ENCODE measurements around the gene ROBO3. TPM values are rescaled to one million over a fixed set of nuclear protein-coding genes. Genes with fewer than 3 reads are reported as not detected.
A peak's percentile ranks its signal among the peaks of the same experiment; 100 is the strongest.

The ROBO3 gene
- total RNA-seq, 1 experiment from 2014 or later: 8.5 TPM

- Histone ChIP-seq H3K4me1 (replicated peaks) (peaks cover 11% of the 10 kb centered on the region; the same call in 1 of the 2 replicates), H3K36me3 (no peaks in the 10 kb centered on the region), H3K27me3 (replicated peaks) (no peaks in the 10 kb centered on the region), H3K4me3 (no peak overlapping the region), H3K27ac (no peak overlapping the region), H3K9me3 (replicated peaks) (no peaks in the 10 kb centered on the region)
- no peak for DNase-seq (ENCODE audit: low read depth in 1 of 2, low spot score in 2 of 2)
Observed at GRCh38 chr11:124874571-124875255, 9.5 kb downstream of the ROBO3 start.

DNA sequence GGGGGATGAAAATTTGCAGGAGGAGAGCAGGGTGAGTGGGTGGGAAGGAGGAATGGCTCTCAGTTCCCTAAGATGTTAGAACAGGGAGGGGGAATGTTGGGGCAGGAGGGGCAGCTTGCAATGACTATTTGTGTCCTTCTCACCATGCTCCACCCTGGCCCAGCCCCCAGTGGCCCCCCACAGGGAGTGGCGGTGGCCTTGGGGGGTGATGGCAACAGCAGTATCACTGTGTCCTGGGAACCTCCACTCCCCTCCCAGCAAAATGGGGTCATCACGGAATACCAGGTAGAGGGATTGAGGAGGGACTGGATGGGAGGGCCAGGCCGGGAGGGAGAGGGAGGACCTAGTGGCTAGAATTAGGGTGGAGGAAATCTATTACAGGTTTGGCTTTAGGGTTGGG, 10.2 kb downstream of the ROBO3 start:
- peak overlapping the region; percentile 47 for H3K4me3 ChIP-seq
- H3K9me3 ChIP-seq (replicated peaks): no peaks in the 10 kb centered on the region
- no peaks in the 10 kb centered on the region for H3K36me3 ChIP-seq
- H3K27ac ChIP-seq: no peak overlapping the region
- no peak for DNase-seq (ENCODE audit: low read depth in 1 of 2, low spot score in 2 of 2)
- peaks cover 11% of the 10 kb centered on the region; the same call in 1 of the 2 replicates for H3K4me1 ChIP-seq (replicated peaks)
- H3K27me3 ChIP-seq (replicated peaks): no peaks in the 10 kb centered on the region

- Histone ChIP-seq H3K4me3 (peak overlapping the region; percentile 47), H3K27me3 (replicated peaks) (no peaks in the 10 kb centered on the region), H3K36me3 (no peaks in the 10 kb centered on the region), H3K9me3 (replicated peaks) (no peaks in the 10 kb centered on the region), H3K27ac (peak overlapping the region; percentile 91), H3K4me1 (replicated peaks) (peaks cover 11% of the 10 kb centered on the region; the same call in 1 of the 2 replicates)
- DNase-seq (ENCODE audit: low read depth in 1 of 2, low spot score in 2 of 2): peak; percentile 79 to 91
Observed at GRCh38 chr11:124875943-124876817, 10.9 kb downstream of the ROBO3 start.

DNA sequence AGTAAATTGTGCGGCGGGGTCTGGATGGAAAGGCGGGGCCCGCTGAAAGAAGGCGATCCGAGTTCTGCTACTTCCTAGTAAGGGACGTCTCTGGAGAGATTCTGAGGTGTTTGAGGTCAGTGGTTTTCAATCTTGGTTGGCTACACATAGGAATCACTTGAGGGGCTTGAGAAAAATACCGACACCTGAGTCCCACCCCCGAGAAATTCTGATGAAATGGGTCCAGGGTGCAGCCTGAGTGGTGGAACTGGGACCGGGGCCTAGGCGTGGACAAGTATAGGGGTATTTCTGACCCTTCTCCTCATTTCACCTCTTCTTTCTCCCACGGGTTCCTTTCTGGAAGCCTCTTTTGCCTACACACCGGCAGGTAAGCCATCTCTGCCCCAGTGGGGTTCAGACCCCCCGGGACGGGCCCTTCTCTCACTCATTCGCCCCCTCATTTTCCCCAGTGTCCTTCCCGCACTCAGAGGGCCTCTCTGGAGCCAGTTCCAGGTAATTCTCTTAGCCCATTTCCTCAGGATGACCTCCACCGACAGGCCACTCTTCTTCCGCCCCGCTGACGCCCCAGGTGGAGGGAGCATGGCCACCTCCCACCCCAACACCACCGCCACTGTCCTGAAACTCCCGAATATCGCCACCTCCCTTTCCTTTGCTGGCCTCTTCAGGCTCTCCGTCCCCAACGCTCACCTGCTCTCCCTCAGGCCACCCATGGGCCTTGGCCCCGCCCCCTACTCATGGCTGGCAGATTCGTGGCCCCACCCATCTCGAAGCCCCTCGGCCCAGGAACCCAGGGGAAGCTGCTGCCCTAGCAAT, 11.8 kb downstream of the ROBO3 start:
- no peaks in the 10 kb centered on the region for H3K27me3 ChIP-seq (replicated peaks)
- H3K9me3 ChIP-seq (replicated peaks): no peaks in the 10 kb centered on the region
- no peaks in the 10 kb centered on the region for H3K36me3 ChIP-seq
- 0 out of 2 replicates have a peak overlapping the region, but pooled peaks have one; percentile 91 for H3K27ac ChIP-seq
- H3K4me3 ChIP-seq: peak overlapping the region; percentile 47
- H3K4me1 ChIP-seq (replicated peaks): peaks cover 11% of the 10 kb centered on the region; the same call in 1 of the 2 replicates
- no peak for DNase-seq (ENCODE audit: low read depth in 1 of 2, low spot score in 2 of 2)

GRCh38 chr11:124877631-124877909, 12.3 kb downstream of the ROBO3 start:
- H3K9me3 ChIP-seq (replicated peaks): no peaks in the 10 kb centered on the region
- H3K27ac ChIP-seq: no peak overlapping the region
- no peaks in the 10 kb centered on the region for H3K27me3 ChIP-seq (replicated peaks)
- no peak overlapping the region for H3K4me3 ChIP-seq
- no peaks in the 10 kb centered on the region for H3K36me3 ChIP-seq
- peaks cover 16% of the 10 kb centered on the region; the same call in 1 of the 2 replicates for H3K4me1 ChIP-seq (replicated peaks)
- DNase-seq (ENCODE audit: low read depth in 1 of 2, low spot score in 2 of 2): no peak

DNA sequence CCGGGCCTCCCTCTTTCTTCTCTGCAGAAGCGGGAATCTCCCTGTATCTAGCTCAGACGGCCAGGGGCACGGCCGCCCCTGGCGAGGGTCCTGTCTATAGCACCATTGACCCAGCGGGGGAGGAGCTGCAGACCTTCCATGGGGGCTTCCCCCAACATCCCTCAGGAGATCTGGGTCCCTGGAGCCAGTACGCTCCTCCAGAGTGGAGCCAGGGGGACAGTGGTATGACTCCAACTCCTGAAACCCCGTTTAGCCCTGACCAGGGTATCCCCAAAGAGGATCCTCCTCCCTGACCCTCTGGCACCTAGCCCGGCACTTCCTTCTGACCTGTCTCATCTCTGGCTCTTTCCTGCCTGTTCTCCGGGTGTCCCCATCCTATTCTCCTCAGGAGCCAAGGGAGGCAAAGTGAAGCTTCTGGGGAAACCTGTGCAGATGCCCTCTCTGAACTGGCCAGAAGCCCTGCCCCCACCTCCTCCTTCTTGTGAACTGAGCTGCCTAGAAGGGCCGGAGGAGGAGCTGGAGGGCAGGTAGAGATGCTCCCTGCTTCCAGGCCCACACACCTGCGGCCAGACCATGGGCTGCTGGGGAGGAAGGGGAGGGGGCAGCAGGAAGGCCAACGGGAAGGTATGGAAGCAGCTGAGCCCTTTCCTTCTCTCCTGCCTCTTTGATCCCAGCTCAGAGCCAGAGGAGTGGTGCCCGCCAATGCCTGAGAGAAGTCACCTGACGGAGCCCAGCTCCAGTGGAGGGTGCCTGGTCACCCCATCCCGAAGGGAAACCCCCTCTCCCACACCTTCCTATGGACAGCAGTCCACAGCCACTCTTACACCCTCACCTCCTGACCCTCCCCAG, 12.9 kb downstream of the ROBO3 start:
- Histone ChIP-seq H3K9me3 (replicated peaks) (no peaks in the 10 kb centered on the region), H3K4me3 (no peak overlapping the region), H3K27me3 (replicated peaks) (no peaks in the 10 kb centered on the region), H3K27ac (no peak overlapping the region), H3K4me1 (replicated peaks) (peaks cover 18% of the 10 kb centered on the region; the same call in 1 of the 2 replicates), H3K36me3 (no peaks in the 10 kb centered on the region)
- DNase-seq (ENCODE audit: low read depth in 1 of 2, low spot score in 2 of 2): no peak

DNA sequence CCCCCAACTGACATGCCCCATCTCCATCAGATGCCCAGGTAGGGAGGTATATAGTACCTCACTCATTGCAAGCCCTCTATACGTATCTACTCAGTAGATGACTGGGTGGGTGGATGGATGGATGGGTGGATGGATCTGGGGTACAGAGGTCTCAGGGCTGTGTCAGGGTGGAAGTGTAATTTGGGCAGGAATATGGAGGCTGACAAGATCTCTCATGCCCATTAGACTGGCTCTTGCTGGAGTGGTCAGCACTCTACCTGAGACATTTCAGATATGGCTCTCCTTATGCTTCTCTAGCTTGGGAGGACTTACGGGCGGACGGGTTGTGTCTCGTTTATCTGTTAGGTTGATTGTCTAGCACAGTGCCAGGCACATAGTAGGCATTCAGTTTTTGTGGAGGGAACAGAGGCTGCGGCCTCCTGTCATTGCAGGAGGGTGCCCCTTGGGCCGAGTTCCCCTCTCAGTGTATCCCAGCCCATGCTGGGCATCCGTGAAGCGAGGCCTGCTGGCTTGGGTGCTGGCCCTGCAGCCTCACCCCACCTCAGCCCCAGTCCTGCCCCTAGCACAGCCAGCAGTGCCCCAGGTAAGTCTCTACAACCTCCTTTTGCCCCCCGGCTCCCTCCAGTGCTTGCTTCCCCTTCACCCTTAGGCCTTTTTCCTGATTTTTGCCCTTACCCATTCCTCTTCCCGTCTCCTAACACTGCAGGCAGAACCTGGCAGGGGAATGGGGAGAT, 13.7 kb downstream of the ROBO3 start:
- H3K36me3 ChIP-seq: no peaks in the 10 kb centered on the region
- no peak overlapping the region for H3K4me3 ChIP-seq
- no peak for DNase-seq (ENCODE audit: low read depth in 1 of 2, low spot score in 2 of 2)
- no peaks in the 10 kb centered on the region for H3K9me3 ChIP-seq (replicated peaks)
- H3K4me1 ChIP-seq (replicated peaks): peaks cover 18% of the 10 kb centered on the region; the same call in 1 of the 2 replicates
- H3K27me3 ChIP-seq (replicated peaks): no peaks in the 10 kb centered on the region
- H3K27ac ChIP-seq: no peak overlapping the region

DNA sequence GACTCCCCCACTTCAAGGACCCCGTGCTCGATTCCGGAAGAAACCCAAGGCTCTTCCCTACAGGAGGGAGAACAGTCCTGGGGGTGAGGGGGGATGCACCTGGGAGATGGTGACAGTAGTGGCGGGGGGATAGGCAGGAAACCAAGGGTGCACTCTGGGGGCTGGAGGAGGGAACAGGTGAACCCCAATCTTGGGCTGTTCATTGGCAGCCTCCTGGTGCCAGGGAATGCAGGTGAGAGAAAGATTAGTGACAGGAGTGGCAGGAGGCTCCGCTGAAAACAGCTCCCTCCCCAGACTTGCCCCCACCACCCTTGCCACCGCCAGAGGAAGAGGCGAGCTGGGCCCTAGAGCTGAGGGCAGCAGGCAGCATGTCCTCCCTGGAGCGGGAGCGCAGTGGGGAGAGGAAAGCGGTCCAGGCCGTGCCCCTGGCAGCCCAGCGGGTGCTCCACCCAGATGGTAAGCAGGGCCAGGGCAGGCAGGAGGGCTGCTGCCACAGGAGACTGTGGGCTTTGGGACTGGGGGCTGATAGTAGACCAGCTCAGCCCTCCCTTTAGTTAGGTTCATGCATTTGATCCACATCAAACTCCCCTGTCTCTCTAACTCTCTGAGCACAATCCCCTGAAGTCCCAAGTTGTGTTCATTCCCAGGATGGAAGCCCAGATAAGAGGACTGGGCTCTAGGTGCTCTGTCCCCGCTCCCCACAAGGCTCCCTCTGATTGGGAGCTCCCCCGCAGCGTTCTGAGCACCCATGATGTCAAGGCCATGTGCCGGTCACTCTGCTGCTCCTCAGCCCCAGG, 14.5 kb downstream of the ROBO3 start:
- Histone ChIP-seq H3K4me3 (no peak overlapping the region), H3K9me3 (replicated peaks) (no peaks in the 10 kb centered on the region), H3K36me3 (no peaks in the 10 kb centered on the region), H3K27me3 (replicated peaks) (no peaks in the 10 kb centered on the region), H3K27ac (no peak overlapping the region), H3K4me1 (replicated peaks) (peaks cover 18% of the 10 kb centered on the region; the same call in 1 of the 2 replicates)
- DNase-seq (ENCODE audit: low read depth in 1 of 2, low spot score in 2 of 2): no peak

GRCh38 chr11:124880290-124880611, 15.0 kb downstream of the ROBO3 start:
- Histone ChIP-seq H3K9me3 (replicated peaks) (no peaks in the 10 kb centered on the region), H3K36me3 (no peaks in the 10 kb centered on the region), H3K27ac (no peak overlapping the region), H3K4me1 (replicated peaks) (peaks cover 18% of the 10 kb centered on the region; the same call in 1 of the 2 replicates), H3K27me3 (replicated peaks) (no peaks in the 10 kb centered on the region), H3K4me3 (no peak overlapping the region)
- DNase-seq (ENCODE audit: low read depth in 1 of 2, low spot score in 2 of 2): no peak

GRCh38 chr11:124880958-124881357, 15.7 kb downstream of the ROBO3 start:
- Histone ChIP-seq H3K27ac (no peak overlapping the region), H3K4me1 (replicated peaks) (peaks cover 14% of the 10 kb centered on the region; the same call in 1 of the 2 replicates), H3K36me3 (no peaks in the 10 kb centered on the region), H3K4me3 (no peak overlapping the region), H3K27me3 (replicated peaks) (no peaks in the 10 kb centered on the region), H3K9me3 (replicated peaks) (no peaks in the 10 kb centered on the region)
- no peak for DNase-seq (ENCODE audit: low read depth in 1 of 2, low spot score in 2 of 2)

DNA sequence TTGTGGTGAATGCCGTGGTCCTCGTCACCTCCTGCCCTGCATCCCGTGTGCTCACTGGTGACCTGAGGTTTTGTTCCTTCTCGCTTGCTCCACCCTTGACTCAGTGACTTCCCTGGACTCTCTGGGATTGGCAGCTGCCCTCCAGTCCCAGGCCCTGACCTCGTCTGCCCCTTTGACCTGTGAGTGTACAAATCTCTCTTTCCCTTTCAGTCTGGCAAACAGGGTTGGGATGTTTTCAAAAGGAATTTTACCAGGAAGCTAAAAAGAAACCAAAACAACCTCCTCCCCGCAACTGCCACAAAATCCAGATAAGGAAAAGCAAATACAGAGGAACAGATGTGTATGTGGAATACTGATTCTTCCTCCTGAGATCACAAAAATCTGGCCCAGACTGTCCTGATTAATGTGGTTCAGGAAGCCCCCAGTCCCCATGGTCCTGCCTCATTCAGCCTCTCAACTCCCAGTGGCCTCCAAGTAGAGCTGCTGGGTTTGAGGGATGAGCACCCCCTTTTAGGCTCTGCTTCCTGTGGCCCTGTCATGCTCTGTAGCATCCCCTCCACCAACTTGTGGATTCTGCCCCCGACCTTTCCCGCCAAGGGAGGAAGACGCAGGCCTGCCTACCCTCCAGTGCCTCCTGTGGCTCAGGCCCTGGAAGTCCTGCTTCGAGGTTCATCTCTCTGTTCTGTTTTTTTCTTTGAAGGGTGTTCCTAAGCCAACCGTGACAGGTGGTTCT, 17.3 kb downstream of the ROBO3 start:
- no peak overlapping the region for H3K27ac ChIP-seq
- H3K4me1 ChIP-seq (replicated peaks): peaks cover 7% of the 10 kb centered on the region; the same call in 1 of the 2 replicates
- no peaks in the 10 kb centered on the region for H3K36me3 ChIP-seq
- no peak overlapping the region for H3K4me3 ChIP-seq
- DNase-seq (ENCODE audit: low read depth in 1 of 2, low spot score in 2 of 2): peak in 1 of 2 experiments; percentile 16
- H3K27me3 ChIP-seq (replicated peaks): no peaks in the 10 kb centered on the region
- H3K9me3 ChIP-seq (replicated peaks): no peaks in the 10 kb centered on the region

Data from SJSA1 (cell line).